Cardiac fibroblast (primary cell): ENCODE data around the gene NPC2.

ENCODE experiments used
- DNase-seq, 2 donors: peaks; one replicate each; pipeline versions ENCODE4 v3.0.0 to v3.0.0-alpha.2; 2010; ENCODE audit warnings: low read depth in 2 of 2
- H3K4me3 ChIP-seq, 2 donors: replicated peaks in 1 of 2; 1 replicate in 1 of 2; 2 replicates in 1 of 2; pipeline ENCODE4 v1.5.1; 2011; ENCODE audit warnings: low read depth in 2 of 2, low read length in 2 of 2, mild to moderate bottlenecking in 2 of 2, moderate library complexity in 1 of 2
- TF ChIP-seq, protein P1 (sequence below): IDR thresholded peaks from one replicate; pipeline ENCODE4 v1.5.1; 2011; ENCODE audit warnings: low read depth, mild to moderate bottlenecking, low read length, inconsistent platforms

NPC2 gene

DNA sequence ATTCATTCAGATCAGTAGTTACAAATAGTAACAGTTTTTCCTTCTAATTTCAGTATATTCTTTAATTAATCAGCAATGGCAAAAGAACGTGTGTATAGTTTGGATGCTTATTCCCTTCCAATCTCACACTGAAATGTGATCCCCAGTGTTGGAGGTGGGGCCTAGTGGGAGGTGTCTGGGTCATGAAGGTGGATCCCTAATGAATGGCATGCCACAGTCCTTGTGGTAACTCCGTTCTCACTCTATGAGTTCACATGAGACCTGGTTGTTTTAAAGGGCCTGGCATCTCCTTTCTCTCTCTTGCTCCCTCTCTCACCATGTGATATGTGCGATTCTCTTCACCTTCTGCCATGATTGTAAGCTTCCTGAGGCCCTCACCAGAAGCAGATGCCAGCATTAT is 48.2 kb downstream of the NPC2 start:
- H3K4me3 ChIP-seq = no peak overlapping the region
- TF ChIP-seq, protein P1, sequence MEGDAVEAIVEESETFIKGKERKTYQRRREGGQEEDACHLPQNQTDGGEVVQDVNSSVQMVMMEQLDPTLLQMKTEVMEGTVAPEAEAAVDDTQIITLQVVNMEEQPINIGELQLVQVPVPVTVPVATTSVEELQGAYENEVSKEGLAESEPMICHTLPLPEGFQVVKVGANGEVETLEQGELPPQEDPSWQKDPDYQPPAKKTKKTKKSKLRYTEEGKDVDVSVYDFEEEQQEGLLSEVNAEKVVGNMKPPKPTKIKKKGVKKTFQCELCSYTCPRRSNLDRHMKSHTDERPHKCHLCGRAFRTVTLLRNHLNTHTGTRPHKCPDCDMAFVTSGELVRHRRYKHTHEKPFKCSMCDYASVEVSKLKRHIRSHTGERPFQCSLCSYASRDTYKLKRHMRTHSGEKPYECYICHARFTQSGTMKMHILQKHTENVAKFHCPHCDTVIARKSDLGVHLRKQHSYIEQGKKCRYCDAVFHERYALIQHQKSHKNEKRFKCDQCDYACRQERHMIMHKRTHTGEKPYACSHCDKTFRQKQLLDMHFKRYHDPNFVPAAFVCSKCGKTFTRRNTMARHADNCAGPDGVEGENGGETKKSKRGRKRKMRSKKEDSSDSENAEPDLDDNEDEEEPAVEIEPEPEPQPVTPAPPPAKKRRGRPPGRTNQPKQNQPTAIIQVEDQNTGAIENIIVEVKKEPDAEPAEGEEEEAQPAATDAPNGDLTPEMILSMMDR = no peak
- no peak for DNase-seq

DNA sequence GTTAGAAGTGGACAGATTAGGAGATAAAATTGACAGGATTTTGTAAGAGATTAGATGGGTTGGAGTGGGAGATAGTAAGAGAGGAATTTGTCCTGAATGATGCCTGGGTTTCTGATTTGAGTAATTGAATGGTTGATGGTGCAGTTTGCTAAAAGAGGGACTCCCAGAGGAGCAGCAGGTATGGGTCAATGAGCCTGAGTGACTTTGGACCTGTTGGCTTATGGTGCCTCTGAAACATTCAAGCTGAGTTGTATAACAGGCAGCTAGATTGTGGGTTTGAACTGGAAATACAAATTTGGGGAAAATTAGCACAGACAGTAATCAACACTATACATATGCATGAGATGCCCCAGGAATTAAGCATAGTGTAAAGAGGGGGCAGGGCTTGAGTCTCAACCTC is 50.3 kb downstream of the NPC2 start:
- TF ChIP-seq, protein P1 = no peak
- no peak overlapping the region for H3K4me3 ChIP-seq
- no peak for DNase-seq

DNA sequence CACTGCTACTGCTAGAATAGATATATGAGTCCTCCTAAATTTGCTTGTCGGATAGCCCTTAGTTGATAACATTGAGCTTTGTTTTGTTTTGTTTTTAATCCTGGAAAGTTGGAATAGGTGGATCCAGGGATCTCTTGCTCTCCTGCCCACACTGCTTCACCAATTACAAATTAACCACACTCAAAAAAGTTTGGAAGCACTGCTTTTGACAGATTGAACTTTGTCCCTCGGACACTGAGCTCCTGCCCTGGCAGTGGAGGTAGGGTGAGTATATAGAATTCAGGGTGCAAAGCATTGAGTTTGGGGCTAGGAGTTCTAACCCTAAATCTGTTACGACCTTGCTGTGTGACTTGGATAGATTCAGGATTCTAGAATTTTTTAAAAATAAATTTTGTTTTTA is 52.0 kb downstream of the NPC2 start:
- TF ChIP-seq, protein P1 = no peak
- H3K4me3 ChIP-seq = no peak overlapping the region
- DNase-seq = no peak

DNA sequence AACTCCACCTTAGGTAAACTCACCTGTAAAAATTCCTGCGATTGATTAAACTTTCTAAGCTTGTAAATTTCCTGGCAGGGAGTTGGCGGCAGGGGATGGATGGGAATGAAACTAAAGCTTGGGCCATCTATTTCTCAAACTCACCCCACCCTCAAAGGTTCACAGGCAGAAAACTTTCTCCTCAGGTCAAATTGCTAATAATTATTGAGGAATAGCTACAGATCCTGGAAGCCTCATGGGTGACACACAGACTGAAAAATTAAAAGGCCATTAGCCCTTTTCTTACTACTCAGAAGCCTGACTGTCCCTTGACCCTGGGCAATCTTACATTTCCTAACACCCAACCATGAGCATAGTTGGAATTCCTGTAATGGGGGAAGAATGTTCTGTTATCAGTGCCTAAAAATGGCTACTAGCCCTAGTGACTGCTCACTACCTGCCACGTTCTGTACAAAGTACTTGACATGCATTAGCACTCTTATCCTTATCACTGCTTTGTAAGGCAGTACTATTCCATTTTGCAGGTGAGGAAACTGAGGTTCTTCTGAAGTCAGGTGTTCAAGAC is 54.7 kb downstream of the NPC2 start:
- DNase-seq = peak; percentile 5 to 9
- TF ChIP-seq, protein P1 = no peak
- no peak overlapping the region for H3K4me3 ChIP-seq

DNA sequence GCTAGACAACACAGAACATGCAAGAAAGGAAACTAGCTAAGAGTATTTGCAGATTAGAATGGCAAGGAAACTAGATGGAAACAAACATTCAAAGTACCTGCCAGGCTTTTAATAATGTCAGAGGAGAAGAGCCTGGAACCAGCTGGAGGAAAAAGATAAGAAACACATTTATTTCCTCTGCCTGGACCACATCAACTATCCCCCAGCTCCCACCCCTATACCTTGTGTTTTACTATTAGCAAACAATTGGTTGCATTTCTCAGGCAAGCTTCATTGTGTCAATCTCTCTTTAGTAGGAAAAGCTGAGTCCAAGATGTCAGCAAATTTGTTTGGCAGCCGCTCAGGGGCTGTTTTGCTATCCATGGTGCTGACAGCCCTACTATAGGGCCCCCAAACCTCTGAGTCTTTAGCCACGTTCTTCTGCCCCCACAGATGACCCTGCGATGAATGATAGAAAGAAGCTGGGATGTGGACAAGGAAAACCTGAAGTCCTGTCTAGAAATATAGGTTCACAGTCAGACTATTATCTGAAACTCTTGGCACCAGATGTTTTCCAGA is 55.5 kb downstream of the NPC2 start:
- TF ChIP-seq, protein P1 = no peak
- DNase-seq = peak in 1 of 2 donors; percentile 3

DNA sequence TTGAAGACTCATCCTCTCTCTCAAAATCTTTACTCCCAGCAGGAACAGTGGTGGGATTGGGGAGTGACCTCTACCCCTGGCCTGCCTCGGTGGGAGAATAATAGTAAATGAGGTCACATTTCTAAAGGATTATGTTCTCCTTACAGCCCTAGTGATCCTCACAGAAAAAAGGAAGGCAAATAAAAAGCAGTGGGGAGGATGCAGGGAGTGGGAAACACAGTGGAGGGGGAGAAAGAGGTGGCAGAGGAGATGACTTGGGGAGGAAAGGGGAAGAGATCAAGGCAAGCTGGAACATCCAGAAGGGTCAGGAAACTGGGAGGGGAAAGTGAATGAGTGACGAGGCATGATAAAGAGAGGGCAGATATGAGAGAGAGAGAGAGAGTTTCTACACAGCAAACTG is 58.8 kb downstream of the NPC2 start:
- DNase-seq = no peak
- TF ChIP-seq, protein P1 = no peak
- no peak overlapping the region for H3K4me3 ChIP-seq

More for the DNA sequence above, 55.5 kb downstream of the NPC2 start:
- no peak overlapping the region for H3K4me3 ChIP-seq

DNA sequence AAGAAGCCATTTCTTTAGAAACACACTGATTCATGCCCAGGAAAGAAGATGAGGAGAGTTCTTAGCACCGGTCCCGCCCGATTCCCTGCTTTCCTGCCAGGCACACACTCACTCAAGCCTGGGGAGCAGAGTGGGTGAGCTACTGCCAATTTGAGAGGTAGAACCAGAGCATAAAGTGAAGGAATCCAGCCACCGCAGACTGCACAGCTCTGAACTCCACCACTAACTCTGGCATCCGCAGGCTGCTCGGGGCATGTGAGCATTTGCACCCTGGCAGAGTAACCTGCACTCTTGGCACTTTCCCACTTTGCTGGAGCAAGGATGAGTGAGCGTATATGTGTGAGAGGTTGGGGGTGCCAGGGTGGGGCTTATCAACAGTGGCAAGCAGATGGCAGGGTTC is 63.1 kb downstream of the NPC2 start:
- DNase-seq = no peak
- TF ChIP-seq, protein P1 = no peak

More for the DNA sequence above, 63.1 kb downstream of the NPC2 start:
- no peak overlapping the region for H3K4me3 ChIP-seq
